Endodermal cell (in vitro differentiated cells): ENCODE measurements around the gene SLC49A4. TPM values are rescaled to one million over a fixed set of nuclear protein-coding genes. Genes with fewer than 3 reads are reported as not detected.

Experiments used
- DNase-seq: peaks from one replicate; pipeline ENCODE4 v3.0.0-alpha.2; 2017
- H3K27ac ChIP-seq: 2 replicates; pipeline ENCODE4 v1.5.1; 2013; ENCODE audit warnings: mild to moderate bottlenecking, low read depth, low read length, moderate library complexity
- H3K27me3 ChIP-seq: 2 replicates; pipeline ENCODE4 v1.6.1; 2013; ENCODE audit warnings: mild to moderate bottlenecking, low read length, moderate library complexity; ENCODE audit not compliant: insufficient read depth, control insufficient read depth, poor library complexity, severe bottlenecking
- H3K36me3 ChIP-seq: 2 replicates; pipeline ENCODE4 v1.7.0; 2013; ENCODE audit warnings: mild to moderate bottlenecking, low read length, moderate library complexity; ENCODE audit not compliant: control insufficient read depth, insufficient read depth
- H3K4me1 ChIP-seq: one replicate; pipeline ENCODE4 v1.7.0; 2013; ENCODE audit warnings: low read length; ENCODE audit not compliant: control insufficient read depth, insufficient read depth
- H3K4me3 ChIP-seq: 2 replicates; pipeline ENCODE4 v1.5.1; 2013; ENCODE audit warnings: mild to moderate bottlenecking, low read length, moderate library complexity
- H3K9ac ChIP-seq: 2 replicates; pipeline ENCODE4 v1.6.1; 2013; ENCODE audit warnings: mild to moderate bottlenecking, low read length, moderate library complexity; ENCODE audit not compliant: poor library complexity, severe bottlenecking; ENCODE audit errors: extremely low read depth
- H3K9me3 ChIP-seq: 2 replicates; pipeline ENCODE4 v1.6.1; 2013; ENCODE audit warnings: mild to moderate bottlenecking, low read length, moderate library complexity; ENCODE audit not compliant: control insufficient read depth
- H3K27ac Mint-ChIP-seq: 2 replicates; pipeline ENCODE4 v1.8.0; 2020; ENCODE audit warnings: mixed read lengths
- H3K27me3 Mint-ChIP-seq: 2 replicates; pipeline ENCODE4 v1.8.0; 2021; ENCODE audit warnings: mild to moderate bottlenecking, mixed read lengths; ENCODE audit not compliant: insufficient read depth
- H3K36me3 Mint-ChIP-seq: 2 replicates; pipeline ENCODE4 v1.8.0; 2020; ENCODE audit warnings: low read depth, mixed read lengths
- H3K4me1 Mint-ChIP-seq: 2 replicates; pipeline ENCODE4 v1.8.0; 2020; ENCODE audit warnings: mixed read lengths
- H3K4me3 Mint-ChIP-seq: 2 replicates; pipeline ENCODE4 v1.8.0; 2020; ENCODE audit warnings: mild to moderate bottlenecking, moderate library complexity, mixed read lengths
- H3K9me3 Mint-ChIP-seq: 2 replicates; pipeline ENCODE4 v1.8.0; 2020; ENCODE audit warnings: mild to moderate bottlenecking, mixed read lengths
- CTCF ChIP-seq: fragments of 200-600 bp; sonication (generic); conservative IDR thresholded peaks from 2 replicates; pipeline ENCODE4 v1.5.0; 2021; ENCODE audit warnings: antibody characterized with exemption, mild to moderate bottlenecking
- WGBS, 2 experiments: methylation state at CpG; one replicate each; pipeline versions ENCODE4 v1.1.5 to v1.1.7; 2013; ENCODE audit warnings: missing lambda C conversion rate in 2 of 2, mixed read lengths in 1 of 2; ENCODE audit not compliant: insufficient coverage in 1 of 2, insufficient read length in 1 of 2; 5-methylcytosine and 5-hydroxymethylcytosine counted together
- total RNA-seq, 2 donors: library from RNA; stranded (reverse); fragmentation: NEBNext Ultra II Directional in 1 of 2; extraction: Animal tissue kit (Norgen Biotek cat#: 25700) in 1 of 2; gene quantifications; 2 replicates in 1 of 2; 3 replicates in 1 of 2; pipeline ENCODE4 v1.2.1, GENCODE V29; 2021

Gene SLC49A4
- total RNA-seq, 2 donors from 2014 or later: 12.2 to 14.9 TPM

GRCh38 chr3:122800031-122800430, 5.2 kb downstream of the SLC49A4 start:
- peaks cover 29% of the 10 kb centered on the region for H3K27me3 Mint-ChIP-seq
- peaks cover 10% of the 10 kb centered on the region for H3K4me1 Mint-ChIP-seq
- peaks cover 9% of the 10 kb centered on the region for H3K36me3 Mint-ChIP-seq
- 92 to 96% methylated on average over 1 of the region's 1 CpG for WGBS, 2 experiments
- Histone ChIP-seq H3K9ac (no peak overlapping the region), H3K9me3 (no peaks in the 10 kb centered on the region), H3K4me1 (peaks cover 8% of the 10 kb centered on the region), H3K4me3 (peak overlapping the region; percentile 65), H3K27me3 (no peaks in the 10 kb centered on the region), H3K36me3 (peaks cover 9% of the 10 kb centered on the region), H3K27ac (no peak overlapping the region)
- H3K9me3 Mint-ChIP-seq: no peaks in the 10 kb centered on the region
- no peak for TF ChIP-seq CTCF
- H3K27ac Mint-ChIP-seq: no peak overlapping the region
- DNase-seq: no peak
- no peak overlapping the region for H3K4me3 Mint-ChIP-seq

GRCh38 chr3:122800706-122801237, 5.9 kb downstream of the SLC49A4 start:
- peaks cover 9% of the 10 kb centered on the region for H3K36me3 ChIP-seq
- Mint-ChIP-seq H3K27me3 (peaks cover 26% of the 10 kb centered on the region), H3K4me3 (no peak overlapping the region), H3K27ac (no peak overlapping the region), H3K9me3 (no peaks in the 10 kb centered on the region), H3K4me1 (peaks cover 9% of the 10 kb centered on the region), H3K36me3 (peaks cover 9% of the 10 kb centered on the region)
- peaks cover 8% of the 10 kb centered on the region for H3K4me1 ChIP-seq
- H3K27me3 ChIP-seq: no peaks in the 10 kb centered on the region
- no peak overlapping the region for H3K9ac ChIP-seq
- peak overlapping the region; percentile 65 for H3K4me3 ChIP-seq
- no peak for DNase-seq
- WGBS, 2 experiments: 91 to 96% methylated on average over 3 of the region's 3 CpGs
- no peak overlapping the region for H3K27ac ChIP-seq
- TF ChIP-seq CTCF: no peak
- H3K9me3 ChIP-seq: no peaks in the 10 kb centered on the region

- Histone ChIP-seq H3K9me3 (no peaks in the 10 kb centered on the region), H3K4me3 (no peak overlapping the region), H3K9ac (no peak overlapping the region), H3K4me1 (peaks cover 8% of the 10 kb centered on the region), H3K27ac (no peak overlapping the region), H3K36me3 (peaks cover 17% of the 10 kb centered on the region), H3K27me3 (no peaks in the 10 kb centered on the region)
- WGBS, 2 experiments: 90 to 92% methylated on average over 1 of the region's 1 CpG
- Mint-ChIP-seq H3K4me1 (peaks cover 3% of the 10 kb centered on the region), H3K9me3 (no peaks in the 10 kb centered on the region), H3K27ac (no peak overlapping the region), H3K27me3 (peaks cover 11% of the 10 kb centered on the region), H3K36me3 (peaks cover 10% of the 10 kb centered on the region), H3K4me3 (no peak overlapping the region)
- no peak for TF ChIP-seq CTCF
- no peak for DNase-seq
Observed at GRCh38 chr3:122802323-122802722, 7.5 kb downstream of the SLC49A4 start.
